Loucy (cell line): ENCODE data around the gene NAT16.

ENCODE experiments used
- CTCF ChIP-seq: fragments of 200-600 bp; sonication (generic); conservative IDR thresholded peaks from 2 replicates; pipeline ENCODE4 v1.5.1; 2014; ENCODE audit warnings: mild to moderate bottlenecking, antibody characterized with exemption, low read length
- EZH2phosphoT487 ChIP-seq: fragments of 200-600 bp; IDR thresholded peaks from 2 replicates; pipeline ENCODE4 v1.6.1; 2018; ENCODE audit warnings: antibody characterized with exemption, mild to moderate bottlenecking, moderate library complexity, borderline replicate concordance

GRCh38 chr7:101163279-101164070 is 16.6 kb downstream of the NAT16 start:
- no peak for TF ChIP-seq CTCF
- no peak for TF ChIP-seq EZH2phosphoT487
